GM21423 (cell line): ENCODE results near the gene GART.

Experiments used
- ATAC-seq: cut with Tn5 transposase; IDR thresholded peaks from one replicate; pipeline ENCODE4 v1.9.1; 2021; ENCODE audit warnings: mild to moderate bottlenecking, moderate library complexity; ENCODE audit not compliant: unreplicated experiment

The GART gene

GRCh38 chr21:33554236-33554981, 12.5 kb upstream of the GART start:
- no peak for ATAC-seq

- ATAC-seq, result no peak
Measured at GRCh38 chr21:33552999-33553598, 11.2 kb upstream of the GART start.

GRCh38 chr21:33552093-33552998, 10.4 kb upstream of the GART start:
- no peak for ATAC-seq

- ATAC-seq, result no peak
Measured at GRCh38 chr21:33551664-33552063, 9.7 kb upstream of the GART start.

GRCh38 chr21:33550772-33551660, 9.1 kb upstream of the GART start:
- ATAC-seq, result no peak

- ATAC-seq, result no peak
Measured at GRCh38 chr21:33549848-33550771, 8.2 kb upstream of the GART start.

- ATAC-seq, result no peak
Measured at GRCh38 chr21:33546086-33546485, 4.2 kb upstream of the GART start.

GRCh38 chr21:33544451-33545195, 2.7 kb upstream of the GART start:
- no peak for ATAC-seq

- ATAC-seq, result no peak
Measured at GRCh38 chr21:33543505-33544129, 1.7 kb upstream of the GART start.

GRCh38 chr21:33542640-33543504, 955 bp upstream of the GART start, which contains the start of gene SON:
Gene SON, plus strand, starts transcription at chr21:33543038. Its CDS starts 55 bp downstream, at chr21:33543093.
- peak; percentile 95 for ATAC-seq

GRCh38 chr21:33541105-33541711, 709 bp downstream of the GART start:
- no peak for ATAC-seq

- ATAC-seq, result no peak
Measured at GRCh38 chr21:33540711-33541104, 1.2 kb downstream of the GART start.

GRCh38 chr21:33539616-33540015, 2.3 kb downstream of the GART start:
- no peak for ATAC-seq

GRCh38 chr21:33537212-33537611, 4.7 kb downstream of the GART start:
- no peak for ATAC-seq

GRCh38 chr21:33531007-33531406, 10.9 kb downstream of the GART start:
- ATAC-seq, result no peak

- no peak for ATAC-seq
Measured at GRCh38 chr21:33522953-33523349, 19.0 kb downstream of the GART start.
